ENCODE results near the gene CAND1. TPM values are rescaled to one million over a fixed set of nuclear protein-coding genes. Genes with fewer than 3 reads are reported as not detected.
"Not testable (repeated sequence)": the region's sequence is repeated elsewhere in the genome, so short reads cannot be mapped to it uniquely, and the experiment has no call there.

CAND1 gene
- total and polyA plus RNA-seq, 8 donors, result 9.6 to 73.8 (median 43.3) TPM

GRCh38 chr12:67333649-67334048 lies 64.5 kb downstream of the CAND1 start:
- no peak overlapping the region for H3K27ac ChIP-seq
- H3K4me3 ChIP-seq, result no peak overlapping the region
- TF ChIP-seq CTCF (IDR thresholded peaks at IDR 0.05), result no peak
- WGBS, 2 donors, result 70 to 92% methylated on average over 1 of the region's 1 CpG
- FAIRE-seq, result no peak
- no peaks in the 10 kb centered on the region for H3K36me3 ChIP-seq
- no peak for ATAC-seq
- intact Hi-C loops (cut with DNase I), result no loop called here
- DNase-seq, result no peak
- no peaks in the 10 kb centered on the region for H3K9me3 ChIP-seq
- H3K4me1 ChIP-seq, result no peaks in the 10 kb centered on the region
- no peaks in the 10 kb centered on the region for H3K27me3 ChIP-seq

- Histone ChIP-seq H3K36me3 (no peaks in the 10 kb centered on the region), H3K4me1 (no peaks in the 10 kb centered on the region), H3K27me3 (no peaks in the 10 kb centered on the region), H3K4me3 (no peak overlapping the region), H3K9me3 (no peaks in the 10 kb centered on the region), H3K27ac (no peak overlapping the region)
- ATAC-seq (no peak), DNase-seq (no peak), FAIRE-seq (no peak)
- no peak for TF ChIP-seq CTCF (IDR thresholded peaks at IDR 0.05)
- intact Hi-C loops (cut with DNase I), result no loop called here
These were observed 69.3 kb downstream of the CAND1 start for GRCh38 chr12:67338426-67338825.

GRCh38 chr12:67339530-67339929 lies 70.4 kb downstream of the CAND1 start:
- no peaks in the 10 kb centered on the region for H3K36me3 ChIP-seq
- TF ChIP-seq CTCF (IDR thresholded peaks at IDR 0.05), result no peak
- ATAC-seq, result no peak
- H3K27ac ChIP-seq, result no peak overlapping the region
- intact Hi-C loops (cut with DNase I), result no loop called here
- H3K27me3 ChIP-seq, result no peaks in the 10 kb centered on the region
- H3K4me1 ChIP-seq, result no peaks in the 10 kb centered on the region
- no peak for DNase-seq
- H3K4me3 ChIP-seq, result no peak overlapping the region
- no peaks in the 10 kb centered on the region for H3K9me3 ChIP-seq
- no peak for FAIRE-seq
- WGBS, 2 donors, result 95 to 100% methylated on average over 1 of the region's 1 CpG

- H3K36me3 ChIP-seq; DNase-seq; FAIRE-seq; intact Hi-C loops (cut with DNase I); H3K4me3 ChIP-seq; H3K27me3 ChIP-seq; ATAC-seq; H3K4me1 ChIP-seq; H3K27ac ChIP-seq; H3K9me3 ChIP-seq: not testable (repeated sequence)
- WGBS, 2 donors, result 81 to 88% methylated on average over 14 of the region's 14 CpGs
These were observed 71.9 kb downstream of the CAND1 start for GRCh38 chr12:67341086-67341485.

- no peak overlapping the region for H3K27ac ChIP-seq
- DNase-seq (no peak), FAIRE-seq (no peak), ATAC-seq (no peak)
- H3K4me3 ChIP-seq, result no peak overlapping the region
- WGBS, 2 donors, result 91 to 100% methylated on average over 2 of the region's 2 CpGs
- H3K36me3 ChIP-seq, result no peaks in the 10 kb centered on the region
- H3K9me3 ChIP-seq, result no peaks in the 10 kb centered on the region
- no peak for TF ChIP-seq CTCF (IDR thresholded peaks at IDR 0.05)
- intact Hi-C loops (cut with DNase I), result no loop called here
- peaks cover 0 to 6% (median 0%) of the 10 kb centered on the region in 4 donors for H3K27me3 ChIP-seq
- H3K4me1 ChIP-seq, result no peaks in the 10 kb centered on the region
These were observed 76.0 kb downstream of the CAND1 start for GRCh38 chr12:67344979-67345710.
